HG02840 (cell line): ENCODE measurements around the gene RAPGEF4.
"Not testable (repeated sequence)": the region's sequence is repeated elsewhere in the genome, so short reads cannot be mapped to it uniquely, and the experiment has no call there.

Experiments
- ATAC-seq: cut with Tn5 transposase; IDR thresholded peaks from one replicate; pipeline ENCODE4 v1.9.1; 2021; ENCODE audit warnings: mild to moderate bottlenecking, moderate library complexity, moderate number of reproducible peaks; ENCODE audit not compliant: unreplicated experiment, low FRiP score

Gene RAPGEF4

DNA sequence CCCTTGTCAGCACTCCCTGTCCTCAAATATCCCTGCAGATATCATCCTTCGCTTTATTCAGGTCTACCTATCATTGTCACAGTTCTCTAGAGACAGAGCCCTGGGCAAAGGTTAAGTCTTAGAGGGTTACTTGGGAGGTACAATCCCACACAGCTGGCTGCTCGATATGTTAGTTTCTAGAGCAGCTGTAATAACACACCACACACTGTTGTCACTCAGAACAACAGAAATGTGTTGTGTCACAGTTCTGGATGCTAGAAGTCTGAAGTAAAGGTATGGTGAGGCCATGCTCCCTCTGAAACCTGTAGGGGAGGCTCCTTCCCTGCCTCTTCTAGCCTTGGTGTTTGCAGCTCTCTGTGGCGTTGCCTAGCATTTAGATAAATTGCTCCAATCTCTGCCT lies 9.9 kb upstream of the RAPGEF4 start:
- ATAC-seq = no peak

DNA sequence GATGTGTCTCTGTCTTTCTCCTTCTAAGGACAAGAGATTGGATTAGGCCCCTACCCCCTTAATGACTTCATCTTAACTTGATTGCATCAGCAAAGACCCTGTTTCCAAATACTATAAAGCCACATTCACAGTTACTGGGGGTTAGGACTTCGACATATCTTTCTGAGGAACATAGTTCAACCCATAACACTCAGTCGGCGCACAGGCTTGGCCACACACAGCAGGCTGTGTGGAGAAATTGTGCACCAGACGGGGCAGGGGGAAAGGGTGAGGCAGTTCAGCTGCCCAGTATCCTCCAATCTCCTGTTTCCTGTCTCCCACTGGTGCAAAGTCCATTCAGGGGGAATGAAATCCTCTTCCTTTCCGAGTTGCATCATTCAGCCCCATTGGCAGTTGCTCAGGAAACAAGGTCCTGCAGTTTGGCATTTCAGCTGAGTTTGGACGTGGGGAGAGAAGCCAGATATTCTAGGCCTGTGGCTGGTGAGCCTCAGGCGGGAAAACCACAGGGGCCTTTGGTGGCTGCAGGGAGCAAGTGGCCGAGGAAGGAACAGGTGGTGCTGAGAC lies 9.4 kb upstream of the RAPGEF4 start:
- no peak for ATAC-seq

DNA sequence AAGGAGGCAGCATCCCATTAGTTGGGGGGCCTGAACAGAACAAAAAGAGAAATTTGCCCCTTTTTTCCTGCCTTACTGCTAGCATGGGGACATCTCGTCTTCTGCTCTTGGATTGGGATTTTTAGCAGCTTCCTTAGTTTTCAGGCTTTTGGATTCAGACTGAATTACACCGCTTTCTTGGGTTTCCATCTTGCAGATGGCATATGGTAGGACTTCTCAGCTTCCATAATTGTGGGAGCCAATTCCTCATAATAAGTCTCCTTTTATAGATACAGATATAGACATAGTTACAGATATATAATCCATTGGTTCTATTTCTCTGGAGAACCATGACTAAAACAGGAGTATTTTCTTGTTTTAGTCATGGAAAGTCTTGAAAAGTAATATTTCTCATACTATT lies 5.2 kb upstream of the RAPGEF4 start:
- ATAC-seq = no peak

DNA sequence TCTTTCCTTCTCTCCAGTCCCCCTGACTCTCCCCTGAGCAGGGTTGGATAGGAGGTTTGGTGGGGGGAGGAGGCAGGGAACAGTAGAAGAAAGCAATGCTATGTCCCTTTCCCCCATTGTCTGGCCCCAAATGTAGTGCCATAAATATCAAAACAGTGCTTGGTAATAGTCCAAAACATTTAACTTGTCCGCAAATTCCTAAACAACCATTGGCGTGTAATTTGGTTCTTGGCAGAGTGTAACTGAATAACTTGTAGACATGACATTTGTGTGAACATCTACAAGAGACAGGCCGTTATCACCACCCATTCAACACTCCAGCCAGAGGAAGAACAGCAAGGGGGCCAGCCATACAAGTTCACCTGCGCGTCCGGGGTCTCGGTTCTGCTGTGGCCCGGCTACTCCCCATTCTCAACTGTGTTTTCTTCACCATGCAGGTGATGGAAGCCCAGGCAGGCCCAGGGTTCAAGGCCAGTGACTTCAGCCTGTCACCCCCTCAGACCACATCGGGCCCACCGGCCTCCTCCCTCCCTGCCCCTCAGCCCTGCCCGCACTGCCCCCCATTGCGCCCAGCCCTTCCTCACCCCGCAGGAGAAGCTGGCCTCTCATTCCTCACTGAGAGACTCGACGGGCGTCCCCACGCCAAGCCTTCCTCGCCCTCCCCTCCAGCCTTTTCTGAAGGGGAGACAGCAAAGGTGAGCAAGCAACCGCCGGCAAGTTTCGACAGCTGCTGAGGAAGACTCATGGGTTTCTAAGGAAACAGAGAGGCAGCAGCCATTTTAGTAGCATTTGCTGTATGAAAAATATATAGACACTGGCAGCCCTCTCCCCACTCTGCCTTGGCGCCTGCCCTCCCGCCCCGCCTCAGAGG lies 699 bp upstream of the RAPGEF4 start:
- no peak for ATAC-seq

DNA sequence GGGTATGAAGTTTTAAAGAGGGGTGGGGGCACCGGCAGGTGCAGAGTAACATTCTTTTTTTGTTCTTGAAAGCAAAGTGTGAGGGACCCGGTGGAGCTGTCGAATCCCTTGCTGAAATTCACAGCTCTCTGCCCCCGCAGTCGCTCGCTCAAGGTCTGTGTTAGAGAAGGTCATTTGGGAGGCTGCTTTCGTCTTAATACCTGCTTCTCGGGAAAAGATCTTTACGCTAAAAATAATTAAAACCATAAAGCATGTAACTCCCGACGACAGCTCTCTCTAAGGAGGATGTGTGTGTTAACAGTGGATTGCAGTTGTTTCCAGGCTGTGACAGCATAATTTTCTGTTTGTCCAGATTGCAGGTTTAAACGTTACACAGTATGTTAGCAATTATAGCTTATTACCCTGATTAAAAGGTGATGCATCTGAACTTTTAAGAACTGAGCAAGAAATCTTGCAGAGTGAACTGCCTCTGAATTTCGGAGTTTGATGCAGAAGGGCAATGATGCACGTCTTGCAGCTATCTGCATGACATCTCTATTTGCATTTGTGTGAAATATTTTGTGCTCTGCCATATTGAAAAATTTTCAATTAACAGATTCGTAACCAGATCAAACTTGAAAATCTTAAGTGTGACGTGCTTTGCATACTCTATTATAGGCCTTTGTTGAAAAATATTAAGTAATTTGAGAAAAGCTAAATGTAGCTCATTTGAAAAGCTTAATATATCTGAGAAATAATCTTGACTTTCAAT lies 954 bp downstream of the RAPGEF4 start:
- ATAC-seq = no peak

DNA sequence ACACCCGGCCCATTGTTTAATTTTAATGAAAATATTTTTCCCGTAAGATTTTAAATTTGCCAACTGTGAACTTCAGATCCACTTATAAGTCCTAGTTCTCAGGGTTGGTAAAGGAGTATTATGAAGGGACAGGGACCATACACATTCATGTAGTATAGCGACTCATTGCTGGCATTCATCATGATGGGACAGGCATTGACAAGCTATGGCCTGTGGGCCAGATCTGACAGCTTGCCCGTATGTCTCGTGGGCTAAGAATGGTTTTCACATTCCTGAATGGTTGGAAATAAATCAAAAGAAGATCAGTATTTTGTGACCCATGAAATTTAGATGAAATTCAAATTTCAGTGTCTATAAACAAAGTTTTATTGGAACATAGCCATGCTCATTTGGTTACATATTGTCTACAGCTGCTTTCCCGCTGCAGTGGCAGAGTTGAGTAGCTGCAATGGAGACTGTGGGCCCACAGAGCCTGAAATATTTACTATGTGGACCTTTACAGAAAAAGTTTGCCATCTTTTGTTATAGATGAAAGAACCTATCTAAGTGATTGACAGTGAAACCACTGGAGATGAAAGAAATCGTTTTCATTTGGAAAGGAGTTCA lies 4.1 kb downstream of the RAPGEF4 start:
- ATAC-seq = no peak

DNA sequence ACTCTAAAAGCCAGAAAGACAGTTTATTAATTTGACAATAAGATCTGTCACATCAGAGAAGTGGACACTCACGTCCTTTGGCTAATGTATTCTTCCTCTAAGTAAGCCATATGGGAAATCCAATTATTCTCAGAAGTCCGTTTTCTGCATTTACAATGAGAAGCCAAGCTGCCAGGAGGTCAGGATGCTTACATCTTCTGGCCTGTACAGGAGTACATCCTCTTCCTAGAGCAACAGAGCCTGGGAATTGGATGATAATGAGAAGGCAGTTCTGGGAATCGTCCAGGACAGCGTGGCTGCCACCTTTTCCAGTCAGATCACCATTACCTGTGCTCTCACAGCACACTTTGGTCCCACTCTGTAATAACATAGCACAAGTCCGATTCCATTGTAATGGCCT lies 5.2 kb downstream of the RAPGEF4 start:
- ATAC-seq = no peak

DNA sequence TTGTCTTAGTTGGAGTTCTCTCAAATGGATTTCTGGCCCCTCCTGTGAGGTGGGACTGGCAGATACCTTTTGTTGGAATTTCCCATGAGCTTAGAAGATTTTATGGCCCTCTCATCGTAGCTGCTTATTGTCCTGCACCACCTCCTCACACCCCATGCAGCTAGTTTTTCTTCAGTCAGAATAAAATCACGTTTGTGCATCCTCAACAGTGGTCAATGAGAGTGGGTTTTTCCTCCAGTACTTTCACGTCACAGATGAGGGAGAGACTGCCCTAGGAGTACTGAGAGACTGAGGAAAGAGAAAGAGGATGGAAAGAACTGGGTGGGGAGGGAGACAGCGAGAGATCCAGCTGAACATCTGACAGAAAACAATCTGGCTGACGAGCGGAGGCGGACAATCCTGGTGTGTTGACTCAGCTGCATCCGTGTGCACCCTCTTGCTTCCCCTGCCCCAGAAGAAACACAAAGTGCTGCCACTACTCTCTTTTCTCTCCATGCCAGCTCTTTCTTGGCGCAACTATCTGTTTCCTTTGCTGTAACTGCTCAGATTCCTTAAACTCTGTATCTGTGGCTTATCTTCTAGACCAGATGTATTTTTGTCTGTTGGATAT lies 7.4 kb downstream of the RAPGEF4 start:
- no peak for ATAC-seq

DNA sequence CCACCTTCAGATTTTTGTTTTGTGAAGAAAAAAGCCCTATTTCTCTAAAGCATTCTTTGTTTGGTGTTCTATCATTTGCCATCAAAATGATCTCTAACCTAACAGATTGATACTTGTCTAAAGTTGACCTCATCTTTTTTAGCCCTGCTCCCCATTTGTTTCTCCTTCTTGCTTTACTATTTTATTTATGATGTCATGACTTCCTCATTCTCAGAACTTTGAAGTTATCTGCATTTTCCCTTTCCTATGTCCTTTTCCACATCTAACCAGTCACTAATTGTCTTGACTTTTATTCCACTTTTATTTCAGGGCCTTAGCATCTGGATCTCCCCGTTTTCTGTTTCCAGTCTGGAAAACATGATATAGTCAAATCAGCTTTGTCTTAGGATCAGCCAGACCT lies 8.3 kb downstream of the RAPGEF4 start:
- ATAC-seq = no peak

DNA sequence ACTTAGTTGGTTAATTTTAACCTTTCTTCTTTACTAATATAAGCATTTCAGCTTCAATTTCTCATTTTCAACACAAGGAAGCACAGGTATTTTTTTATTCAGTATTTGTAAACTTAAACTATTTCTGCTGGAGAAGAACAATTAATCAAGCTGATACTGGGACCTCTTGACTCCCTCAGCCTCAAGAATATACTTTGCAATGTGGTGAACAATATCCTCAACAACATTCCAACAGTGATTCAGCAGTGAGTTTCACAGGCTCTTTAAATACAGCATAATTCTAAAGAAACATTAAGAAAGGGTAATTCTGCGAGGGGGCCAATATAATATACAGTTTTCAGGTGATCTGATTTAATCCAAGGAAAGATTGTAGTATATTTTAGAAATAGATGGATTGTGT lies 10.0 kb downstream of the RAPGEF4 start:
- no peak for ATAC-seq

DNA sequence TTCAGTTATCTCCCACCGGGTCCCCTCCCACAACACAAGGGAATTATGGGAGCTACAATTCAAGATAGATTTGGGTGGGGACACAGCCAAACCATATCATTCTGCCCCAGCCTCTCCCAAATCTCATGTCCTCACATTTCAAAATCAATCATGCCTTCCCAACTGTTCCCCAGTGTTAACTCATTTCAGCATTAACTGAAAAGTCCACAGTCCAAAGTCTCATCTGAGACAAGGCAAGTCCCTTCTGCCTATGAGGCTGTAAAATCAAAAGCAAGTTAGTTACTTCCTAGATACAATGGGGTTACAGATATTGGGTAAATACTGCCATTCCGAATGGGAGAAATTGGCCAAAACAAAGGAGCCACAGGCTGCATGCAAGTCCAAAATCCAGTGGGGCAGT lies 12.9 kb downstream of the RAPGEF4 start:
- ATAC-seq = not testable (repeated sequence)

DNA sequence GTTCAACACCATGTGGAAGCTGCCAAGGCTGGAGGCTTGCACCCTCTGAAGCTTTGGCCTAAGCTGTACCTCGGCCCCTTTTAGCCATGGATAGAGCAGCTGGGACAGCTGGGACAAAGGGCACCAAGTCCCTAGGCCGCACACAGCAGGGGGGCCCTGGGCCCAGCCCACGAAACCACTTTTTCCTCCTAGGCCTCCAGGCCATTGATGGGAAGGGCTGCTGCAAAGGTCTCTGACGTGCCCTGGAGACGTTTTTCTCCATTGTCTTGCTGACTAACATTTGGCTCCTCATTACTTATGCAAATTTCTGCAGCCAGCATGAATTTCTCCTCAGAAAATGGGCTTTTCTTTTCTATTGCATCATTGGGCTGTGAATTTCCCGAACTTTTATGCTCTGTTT lies 13.7 kb downstream of the RAPGEF4 start:
- ATAC-seq = no peak

DNA sequence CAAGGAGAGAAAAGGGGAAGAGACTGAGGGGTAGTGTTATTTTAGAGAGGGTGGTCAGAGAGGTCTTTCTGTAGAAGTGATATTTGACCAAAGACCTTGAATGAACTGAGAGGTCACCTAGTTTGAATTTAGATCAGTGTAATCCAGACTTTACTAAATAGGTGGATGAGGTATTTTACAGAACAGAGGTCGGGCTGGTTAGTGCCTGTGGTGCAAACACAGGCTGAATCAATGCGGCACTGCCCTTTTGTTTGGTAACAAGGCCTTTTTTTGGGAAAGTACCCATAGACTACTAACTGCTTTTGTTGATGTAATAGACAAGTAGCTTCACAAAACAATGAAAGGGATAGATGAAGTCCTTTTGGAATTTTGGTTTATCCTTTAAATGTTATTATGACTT lies 15.9 kb downstream of the RAPGEF4 start:
- no peak for ATAC-seq

DNA sequence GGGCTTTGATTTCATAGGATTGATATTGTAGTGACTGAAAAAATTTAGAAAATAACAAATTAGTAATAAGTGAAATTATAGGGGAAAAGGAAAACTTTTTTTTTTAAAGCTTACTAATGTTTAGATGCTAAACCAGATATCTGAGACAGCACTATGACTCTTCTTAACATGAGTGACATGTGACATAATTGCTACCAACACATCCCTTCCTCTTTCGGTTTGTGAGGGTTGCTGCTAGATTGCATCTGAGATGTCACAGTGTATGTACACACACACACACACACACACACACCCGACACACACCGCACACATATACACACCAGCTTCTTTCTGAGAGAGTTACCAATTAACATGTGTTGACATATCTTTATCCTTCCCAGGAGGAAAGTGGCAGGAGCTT lies 18.0 kb downstream of the RAPGEF4 start:
- no peak for ATAC-seq

DNA sequence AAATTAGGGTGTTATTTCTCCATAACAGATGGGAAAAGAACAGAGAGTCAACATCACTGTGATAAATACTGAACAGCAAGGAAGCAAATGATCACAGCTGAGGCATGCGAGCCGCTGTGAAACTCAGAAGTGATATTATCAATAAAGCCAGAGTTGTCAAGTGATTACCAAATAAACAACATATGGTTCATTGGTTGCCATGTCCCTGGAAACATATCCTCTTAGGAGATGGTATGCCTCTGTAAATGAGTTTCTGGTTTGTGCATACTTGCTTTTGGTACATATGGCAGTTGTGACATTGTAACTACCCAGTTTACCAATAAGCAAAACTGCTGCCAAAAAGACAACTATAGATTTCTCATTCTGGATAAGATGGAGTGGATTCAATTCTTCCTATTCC lies 23.8 kb downstream of the RAPGEF4 start:
- no peak for ATAC-seq

DNA sequence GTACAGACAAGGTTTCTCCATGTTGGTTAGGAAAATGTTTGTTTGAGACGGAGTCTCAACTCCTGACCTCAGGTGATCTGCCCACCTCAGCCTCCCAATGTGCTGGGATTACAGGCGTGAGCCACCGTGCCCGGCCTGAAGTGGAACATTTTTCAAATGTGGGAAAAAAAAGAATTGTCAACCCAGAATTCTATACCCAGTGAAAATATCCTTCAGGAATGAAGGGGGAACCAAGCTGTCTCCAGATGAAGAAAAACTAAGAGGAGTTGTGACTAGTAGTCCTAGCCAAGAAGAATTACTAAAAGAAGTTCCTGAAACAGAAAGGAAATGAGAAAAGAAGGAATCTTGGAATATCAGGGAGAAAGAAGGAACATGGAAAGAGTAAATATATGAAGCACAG lies 25.7 kb downstream of the RAPGEF4 start:
- ATAC-seq = no peak

DNA sequence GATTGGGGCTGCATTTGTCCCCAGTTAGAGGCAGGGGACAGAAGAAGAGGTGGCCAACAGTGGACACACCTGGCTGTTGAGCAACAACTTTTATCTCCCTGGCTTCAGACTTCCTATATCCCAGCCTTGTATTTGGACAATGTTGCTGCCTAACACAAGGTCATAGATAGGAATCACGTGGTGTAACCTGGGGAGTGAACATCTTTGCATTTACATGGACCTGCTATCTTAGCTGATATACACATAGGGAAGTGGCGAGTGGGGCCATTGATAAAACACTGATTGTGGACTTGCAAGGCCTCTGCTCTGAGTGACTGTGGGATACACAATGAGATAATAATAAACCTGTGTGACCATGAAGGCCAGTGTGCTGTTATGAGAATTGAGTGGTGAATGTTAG lies 26.9 kb downstream of the RAPGEF4 start:
- no peak for ATAC-seq

DNA sequence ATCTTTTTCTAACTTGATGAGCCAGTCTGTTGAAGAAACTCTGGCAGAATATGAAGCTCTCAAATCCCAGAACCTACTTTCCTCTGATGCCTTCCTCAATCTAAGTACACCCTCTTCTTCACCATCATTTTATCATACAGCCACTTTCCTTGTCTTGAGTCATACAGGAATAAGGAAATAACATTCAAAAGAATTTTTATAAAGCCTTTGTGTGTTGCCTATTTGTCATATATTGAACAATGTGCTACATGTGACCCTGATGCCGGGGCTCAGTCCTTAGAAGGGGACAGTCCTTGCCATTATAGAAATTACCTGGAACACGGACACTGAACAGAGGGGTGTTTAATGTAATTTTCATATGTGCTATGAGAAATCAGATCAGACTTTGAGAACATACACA lies 27.4 kb downstream of the RAPGEF4 start:
- ATAC-seq = no peak

DNA sequence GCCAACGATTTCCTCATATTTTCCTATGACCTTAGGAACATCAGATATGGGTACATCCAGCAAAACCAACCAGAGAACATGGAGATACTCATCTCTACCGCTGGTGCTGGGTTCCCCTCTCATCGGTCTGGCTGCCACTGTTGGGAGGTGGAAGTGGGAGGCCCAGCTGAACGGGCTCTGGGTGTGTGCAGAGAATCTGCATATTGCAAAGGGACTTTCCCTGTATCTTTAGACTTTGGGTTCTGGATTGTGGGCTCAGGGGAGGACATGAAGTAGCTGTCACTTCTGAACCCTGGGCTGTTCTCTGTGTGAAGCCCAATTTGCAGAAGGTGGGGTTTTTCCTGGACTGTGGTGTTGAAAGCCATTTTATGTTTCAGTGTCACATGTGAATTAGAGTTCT lies 30.0 kb downstream of the RAPGEF4 start:
- no peak for ATAC-seq

DNA sequence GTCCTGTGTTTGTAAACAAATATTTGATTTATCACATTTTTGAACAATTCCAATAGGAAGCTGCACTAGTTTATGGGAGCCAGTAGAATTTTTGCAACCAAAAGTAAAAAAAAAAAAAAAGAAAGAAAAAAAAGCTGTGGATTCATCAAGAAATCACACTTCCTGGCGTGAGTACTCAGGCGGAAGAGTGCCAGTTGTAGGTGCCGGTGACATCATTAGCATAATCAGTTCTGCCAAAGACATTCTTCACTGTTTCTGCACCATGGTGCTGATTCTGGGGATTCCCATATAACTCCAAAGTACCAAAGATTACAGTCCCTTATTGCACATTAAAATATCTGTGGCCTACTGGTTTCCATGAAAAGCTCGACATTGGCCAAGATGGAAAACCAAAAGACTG lies 32.8 kb downstream of the RAPGEF4 start:
- no peak for ATAC-seq

DNA sequence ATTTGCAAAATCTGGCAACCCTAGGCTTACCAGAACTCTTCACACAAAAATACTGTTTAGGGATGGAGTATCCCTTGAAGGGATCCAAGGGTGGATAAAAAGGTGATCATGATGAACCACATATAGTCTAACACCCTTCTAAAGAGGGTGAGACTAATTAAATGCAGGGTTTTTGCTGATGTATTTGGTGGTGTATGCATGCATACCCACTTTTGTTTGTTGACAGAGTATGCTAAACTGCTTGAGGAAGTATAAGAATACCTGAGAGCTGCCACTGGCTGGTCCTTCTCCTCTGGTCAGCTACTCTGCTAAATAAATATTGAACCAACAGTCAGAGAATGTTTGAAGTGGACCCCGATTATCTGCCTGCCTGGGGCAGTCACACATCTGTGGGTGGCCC lies 34.2 kb downstream of the RAPGEF4 start:
- no peak for ATAC-seq
